Measurements from ENCODE around the gene DOCK7.
A peak's percentile ranks its signal among the peaks of the same experiment; 100 is the strongest.
"Not testable (repeated sequence)": the region's sequence is repeated elsewhere in the genome, so short reads cannot be mapped to it uniquely, and the experiment has no call there.

DOCK7 gene

DNA sequence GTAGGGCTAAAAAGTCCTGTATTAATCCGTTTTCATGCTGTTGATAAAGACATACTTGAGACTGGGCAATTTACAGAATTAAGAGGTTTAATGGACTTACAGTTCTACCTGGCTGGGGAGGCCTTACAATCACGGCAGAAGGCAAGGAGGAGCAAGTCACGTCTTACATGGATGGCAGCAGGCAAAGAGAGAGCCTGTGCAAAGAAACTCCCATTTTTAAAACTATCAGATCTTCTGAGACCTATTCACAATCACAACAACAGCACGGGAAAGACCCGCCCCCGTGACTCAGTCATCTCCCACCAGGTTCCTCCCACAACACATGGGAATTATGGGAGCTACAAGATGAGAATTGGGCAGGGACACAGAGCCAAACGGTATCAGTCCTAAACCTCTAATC is 6.3 kb upstream of the DOCK7 start:
- DNase-seq (ENCODE audit: low read depth) = not testable (repeated sequence)

DNA sequence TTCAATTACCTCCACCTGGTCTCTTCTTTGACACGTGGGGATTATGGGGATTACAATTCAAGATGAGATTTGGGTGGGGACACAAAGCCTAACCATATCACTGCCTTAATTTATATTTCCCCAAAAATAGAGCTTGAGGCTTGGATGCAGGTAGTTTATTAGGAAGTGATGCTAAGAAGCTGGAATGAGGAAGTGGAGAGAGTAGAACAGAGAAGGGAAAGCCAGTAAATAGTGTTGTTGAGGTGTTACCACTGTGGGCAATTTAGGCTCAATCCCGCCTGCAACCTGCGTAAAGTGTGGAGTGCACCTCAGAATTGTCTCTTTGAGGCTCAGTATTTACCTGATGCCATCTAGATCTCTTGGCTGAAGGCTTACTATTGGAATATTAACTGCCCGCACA is 4.9 kb upstream of the DOCK7 start:
- DNase-seq (ENCODE audit: low read depth) = no peak

GRCh38 chr1:62691062-62691844 is 3.1 kb upstream of the DOCK7 start:
- no peak for DNase-seq (ENCODE audit: low read depth)

DNA sequence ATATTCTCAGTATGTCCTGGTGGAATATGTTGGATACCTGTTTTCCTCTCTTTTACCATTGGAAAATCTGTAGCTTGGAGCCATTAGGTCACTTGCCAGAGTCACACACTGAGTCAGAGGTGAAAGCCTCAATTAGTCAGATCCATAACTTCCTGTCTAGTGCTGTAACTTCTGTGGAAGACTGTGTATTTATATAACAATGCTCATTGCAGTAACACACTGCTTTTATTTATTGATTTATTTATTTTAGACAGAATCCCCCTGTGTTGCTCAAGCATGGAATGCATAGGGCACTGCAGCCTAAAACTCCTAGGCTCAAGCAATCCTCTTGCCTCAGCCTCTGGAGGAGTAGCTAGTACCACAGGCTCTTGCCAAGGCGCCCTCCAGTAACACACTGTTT is 1.3 kb upstream of the DOCK7 start:
- no peak for DNase-seq (ENCODE audit: low read depth)

DNA sequence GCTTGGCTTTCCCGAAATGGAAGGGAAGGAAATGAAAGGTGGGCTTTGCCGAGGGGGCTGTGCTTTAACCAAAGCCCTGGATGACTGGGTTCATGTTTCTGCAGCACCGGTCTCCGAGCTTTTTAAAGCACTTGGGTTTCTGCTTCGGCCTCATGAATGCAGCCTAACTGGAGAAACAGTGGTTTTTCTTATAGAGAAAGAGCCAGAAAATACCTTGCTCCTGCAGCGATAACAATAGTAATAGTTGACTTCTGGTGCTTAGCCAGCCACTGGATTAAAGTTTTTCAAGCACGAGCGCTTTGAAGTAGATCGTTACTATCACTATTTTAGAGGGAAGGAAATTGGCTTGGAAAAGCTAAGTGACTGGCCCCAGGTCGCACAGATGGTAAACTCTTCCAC is 500 bp upstream of the DOCK7 start:
- DNase-seq (ENCODE audit: low read depth) = no peak

- peak; percentile 14 for DNase-seq (ENCODE audit: low read depth)
These were observed 724 bp downstream of the DOCK7 start for GRCh38 chr1:62687421-62687902.

DNA sequence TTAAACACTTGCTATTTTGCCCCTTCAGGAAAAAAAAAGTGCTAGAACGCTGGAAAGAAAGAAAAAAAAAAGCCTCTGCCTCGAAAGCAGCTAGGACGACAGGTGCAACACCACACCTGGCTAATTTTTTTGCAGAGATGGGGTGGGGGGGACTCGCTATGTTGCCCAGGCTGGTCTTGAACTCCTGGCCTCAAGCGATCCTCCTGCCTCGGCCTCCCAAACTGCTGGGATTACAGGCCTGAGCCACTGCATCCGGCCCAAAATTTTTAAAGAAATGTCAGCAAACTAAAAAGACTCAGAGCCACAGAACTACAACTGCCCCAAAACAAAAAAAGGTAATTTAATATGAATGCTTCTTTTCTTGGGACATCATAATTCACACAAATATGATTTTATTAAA is 1.4 kb downstream of the DOCK7 start:
- no peak for DNase-seq (ENCODE audit: low read depth)

- no peak for DNase-seq (ENCODE audit: low read depth)
These were observed 2.7 kb downstream of the DOCK7 start for GRCh38 chr1:62685431-62685859.

GRCh38 chr1:62682531-62682930 is 5.7 kb downstream of the DOCK7 start:
- DNase-seq (ENCODE audit: low read depth) = no peak

GRCh38 chr1:62680992-62681391 is 7.2 kb downstream of the DOCK7 start:
- not testable (repeated sequence) for DNase-seq (ENCODE audit: low read depth)

DNA sequence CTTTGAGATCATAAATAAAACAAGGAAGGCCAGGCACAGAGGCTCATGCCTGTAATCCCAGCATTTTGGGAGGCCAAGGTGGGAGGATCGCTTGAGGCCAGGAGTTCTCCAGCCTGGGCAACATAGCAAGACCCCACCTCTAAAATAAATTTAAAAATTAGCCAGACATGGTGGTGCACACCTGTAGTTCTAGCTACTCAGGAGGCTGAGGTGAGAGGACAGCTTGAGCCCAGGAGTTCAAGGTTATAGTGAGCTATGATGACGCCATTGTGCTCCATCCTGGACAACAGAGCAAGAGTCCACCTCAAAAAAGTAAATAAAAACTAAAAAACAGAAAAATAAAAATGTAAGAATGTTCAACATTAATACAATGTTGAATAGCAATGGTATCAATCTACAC is 10.4 kb downstream of the DOCK7 start:
- not testable (repeated sequence) for DNase-seq (ENCODE audit: low read depth)

DNA sequence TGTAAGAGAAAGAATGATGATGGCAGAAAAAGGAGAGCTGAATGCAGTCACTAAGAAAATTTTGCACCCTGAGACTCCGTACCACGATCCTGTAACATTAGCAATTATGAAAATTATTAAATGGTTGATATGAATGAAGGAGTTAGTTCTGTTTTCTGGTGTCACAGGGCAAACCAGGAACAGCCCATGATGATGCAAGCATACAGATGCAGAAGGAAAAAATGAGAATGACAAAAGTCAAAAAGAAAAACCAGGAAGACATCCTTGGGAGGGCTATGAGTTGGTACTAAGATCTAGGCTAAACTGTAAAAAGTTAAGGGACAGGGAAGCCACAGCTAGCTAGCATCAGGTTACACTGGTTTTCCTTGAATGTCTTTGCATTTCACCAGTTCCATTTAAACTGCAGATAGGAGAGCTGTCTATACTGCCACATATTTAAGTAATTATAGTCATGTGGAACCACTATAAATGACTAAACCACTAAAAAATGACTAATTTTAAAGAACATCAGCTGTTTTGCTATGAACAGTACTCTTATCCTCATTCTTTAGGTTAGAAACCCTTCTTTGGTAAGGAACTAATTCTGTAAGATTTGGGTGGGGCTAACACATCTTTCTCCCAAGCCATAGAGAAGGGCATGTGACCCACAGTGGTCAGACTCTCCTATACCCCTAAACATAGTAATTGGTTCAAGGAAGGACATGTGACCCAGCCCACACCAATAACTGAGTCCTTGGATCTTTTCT is 11.4 kb downstream of the DOCK7 start:
- DNase-seq (ENCODE audit: low read depth) = no peak

- no peak for DNase-seq (ENCODE audit: low read depth)
These were observed 14.6 kb downstream of the DOCK7 start for GRCh38 chr1:62673629-62674028.

GRCh38 chr1:62672029-62672428 is 16.2 kb downstream of the DOCK7 start:
- no peak for DNase-seq (ENCODE audit: low read depth)

DNA sequence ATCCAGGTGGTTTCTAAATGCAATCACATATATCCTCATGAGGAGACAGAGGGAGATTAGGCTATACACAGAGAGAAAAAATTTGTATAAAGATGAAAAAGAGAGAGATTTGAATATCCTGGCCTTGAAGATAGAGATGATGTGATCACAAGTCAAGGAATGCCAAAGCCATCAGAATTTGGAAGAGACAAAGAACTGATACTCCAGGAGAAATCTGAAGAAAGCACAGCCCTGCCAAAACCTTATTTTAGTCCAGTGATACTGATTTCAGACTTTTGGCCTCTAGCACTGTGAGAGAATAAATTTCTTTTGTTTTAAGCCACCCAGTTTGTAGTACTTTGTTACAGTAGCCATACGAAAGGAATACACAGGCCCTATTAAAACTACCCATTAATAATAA is 33.4 kb downstream of the DOCK7 start:
- DNase-seq (ENCODE audit: low read depth) = no peak

DNA sequence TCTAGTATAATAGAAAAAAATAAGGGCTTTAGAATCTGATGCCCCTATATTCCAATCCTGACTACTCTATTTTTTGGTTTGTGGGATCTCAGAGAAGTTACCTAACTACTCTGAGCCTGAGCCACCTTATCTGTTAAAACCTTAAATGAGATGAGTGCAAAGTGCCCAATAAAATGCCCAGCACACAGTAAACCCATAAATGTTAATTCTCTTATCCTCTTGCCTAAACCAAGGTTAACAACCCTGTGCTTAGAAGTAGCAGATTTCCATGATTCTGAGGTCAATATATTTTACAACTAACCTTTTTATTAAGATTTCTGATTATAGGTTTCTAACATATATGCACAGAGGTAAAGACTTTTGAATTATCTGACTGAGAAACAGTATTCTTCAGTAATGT is 35.8 kb downstream of the DOCK7 start:
- no peak for DNase-seq (ENCODE audit: low read depth)

GRCh38 chr1:62643283-62643682 is 44.9 kb downstream of the DOCK7 start:
- DNase-seq (ENCODE audit: low read depth) = no peak

- DNase-seq (ENCODE audit: low read depth) = no peak
These were observed 50.6 kb downstream of the DOCK7 start for GRCh38 chr1:62637392-62638105.

DNA sequence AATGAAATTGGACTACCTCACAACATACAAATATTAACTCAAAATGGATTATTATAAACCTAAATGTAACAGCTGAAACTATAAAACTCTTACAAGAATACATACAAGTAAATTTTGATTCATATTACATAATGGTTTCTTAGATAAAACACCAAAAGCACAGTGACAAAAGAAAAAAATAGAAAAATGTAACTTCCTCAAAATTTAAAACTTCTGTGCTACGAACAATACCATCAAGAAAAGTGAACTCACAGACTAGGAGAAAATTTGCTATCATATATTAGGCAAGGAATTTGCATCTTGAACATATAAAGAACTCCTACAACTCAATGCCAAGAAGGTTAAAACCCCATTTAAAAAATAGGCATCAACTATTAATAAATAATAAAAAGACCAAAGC is 59.7 kb downstream of the DOCK7 start:
- no peak for DNase-seq (ENCODE audit: low read depth)

DNA sequence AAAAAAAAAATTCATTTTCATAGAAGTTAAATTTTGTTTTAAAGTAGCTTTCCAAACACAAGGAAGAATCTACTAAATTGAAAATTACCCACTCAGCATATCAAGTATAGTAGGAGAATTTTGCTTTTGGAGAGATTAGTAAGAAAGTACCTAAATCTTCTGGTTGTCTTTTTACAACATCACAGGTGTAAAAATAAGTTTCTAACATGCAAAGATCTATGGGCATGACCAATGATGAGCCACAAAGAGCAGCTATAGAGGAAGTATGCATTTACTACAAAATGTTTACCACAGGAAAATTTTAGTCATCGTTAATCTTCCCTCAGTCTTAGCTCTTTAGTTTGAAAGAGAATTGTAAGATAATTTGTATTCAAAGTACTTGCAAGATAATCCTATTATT is 62.8 kb downstream of the DOCK7 start:
- DNase-seq (ENCODE audit: low read depth) = no peak

DNA sequence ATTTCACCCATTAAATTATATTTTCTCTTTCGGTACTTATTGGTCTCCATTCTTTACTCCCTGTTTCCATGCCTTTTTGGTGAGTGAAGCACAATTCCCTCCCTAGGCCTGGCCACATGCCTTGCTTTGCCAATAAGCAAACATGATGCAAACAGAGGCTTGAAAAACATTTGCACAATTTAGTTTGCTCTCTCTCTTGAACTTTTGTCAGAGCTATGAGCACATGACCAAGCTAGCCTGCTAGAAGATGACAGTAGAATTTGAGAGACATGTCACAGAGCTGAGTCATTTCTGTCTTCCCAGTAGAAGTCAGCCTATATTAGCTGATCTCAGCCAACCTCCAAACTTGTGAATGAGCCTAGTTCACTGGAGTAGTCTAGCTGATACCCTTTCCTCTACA is 66.3 kb downstream of the DOCK7 start:
- no peak for DNase-seq (ENCODE audit: low read depth)

GRCh38 chr1:62613890-62614289 is 74.3 kb downstream of the DOCK7 start:
- no peak for DNase-seq (ENCODE audit: low read depth)

DNA sequence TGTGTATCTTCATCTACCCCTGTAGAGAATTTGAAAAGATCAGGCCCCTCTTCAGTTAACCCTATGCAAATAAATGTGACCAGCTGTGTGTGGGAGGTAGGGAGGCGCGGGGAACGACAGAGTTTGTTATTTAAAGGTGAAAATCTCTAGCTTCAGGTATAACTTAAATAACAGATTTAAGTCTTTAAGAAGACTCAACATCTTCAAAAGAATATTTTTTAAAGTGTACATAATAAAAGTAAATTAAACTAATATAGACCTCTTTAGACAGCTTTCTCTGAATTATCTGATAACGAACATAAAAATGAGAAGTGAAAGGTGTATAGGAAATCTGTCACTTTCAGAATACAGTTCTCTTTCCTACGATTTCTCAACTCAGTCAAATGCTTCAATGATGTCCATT is 74.9 kb downstream of the DOCK7 start:
- DNase-seq (ENCODE audit: low read depth) = no peak
